Gastroesophageal sphincter (tissue), 3 donors: Measurements from ENCODE around the gene RIPOR2.

Experiments used
- CTCF ChIP-seq, 4 experiments: fragments of 200-600 bp in 2 of 4; fragments of 450-650 bp in 2 of 4; sonication (generic) in 1 of 4; IDR thresholded peaks; one replicate each; pipeline ENCODE4 v1.5.1; 2017 to 2019; ENCODE audit warnings: antibody characterized with exemption in 4 of 4, mild to moderate bottlenecking in 2 of 4, moderate library complexity in 2 of 4
- POLR2A ChIP-seq, 2 donors: fragments of 450-650 bp; IDR thresholded peaks; one replicate each; pipeline ENCODE4 v1.6.1; 2017; ENCODE audit warnings: antibody characterized with exemption in 2 of 2, mild to moderate bottlenecking in 2 of 2, moderate library complexity in 1 of 2
- POLR2AphosphoS5 ChIP-seq: sonication (generic); formaldehyde crosslinking; IDR thresholded peaks from one replicate; pipeline ENCODE4 v1.6.1; 2017; ENCODE audit warnings: antibody characterized with exemption

GRCh38 chr6:24861934-24862333 is 73.8 kb downstream of the RIPOR2 start:
- TF ChIP-seq POLR2AphosphoS5 (no peak), CTCF (IDR thresholded peaks at IDR 0.05) (no peak), POLR2A (IDR thresholded peaks at IDR 0.05) (no peak)
